ENCODE data around the gene SH3RF1.

GRCh38 chr4:169293343-169294176 is 22.8 kb upstream of the SH3RF1 start:
- no peak for TF ChIP-seq GATA3 (IDR thresholded peaks at IDR 0.05; ENCODE audit: low read depth, low read length)
- no peak for TF ChIP-seq GATA2 (IDR thresholded peaks at IDR 0.05; ENCODE audit: low read depth, low read length)
